A549 (cell line): ENCODE measurements around the gene ADAM12.

Experiments used
- CEBPB ChIP-seq, 2 experiments: fragments of >200 bp in 1 of 2; sonication (Bioruptor Twin) in 1 of 2; formaldehyde crosslinking in 1 of 2; IDR thresholded peaks; 2 replicates each; pipeline ENCODE4 v1.6.1; 2012 to 2016
- MYC ChIP-seq: IDR thresholded peaks from 2 replicates; pipeline ENCODE4 v1.6.1; 2012; ENCODE audit warnings: mild to moderate bottlenecking, inconsistent platforms, low read length, improper control_type of control experiment, borderline replicate concordance
- PHF8 ChIP-seq: fragments of 200-600 bp; sonication (generic); IDR thresholded peaks from 2 replicates; pipeline ENCODE4 v1.6.1; 2016; ENCODE audit warnings: low read depth, mild to moderate bottlenecking, antibody characterized with exemption, moderate library complexity, borderline replicate concordance
- TF ChIP-seq, protein P1 (sequence below): fragments of >200 bp; sonication (Bioruptor Twin); formaldehyde crosslinking; IDR thresholded peaks from 3 replicates; pipeline ENCODE4 v1.5.1; 2016

DNA sequence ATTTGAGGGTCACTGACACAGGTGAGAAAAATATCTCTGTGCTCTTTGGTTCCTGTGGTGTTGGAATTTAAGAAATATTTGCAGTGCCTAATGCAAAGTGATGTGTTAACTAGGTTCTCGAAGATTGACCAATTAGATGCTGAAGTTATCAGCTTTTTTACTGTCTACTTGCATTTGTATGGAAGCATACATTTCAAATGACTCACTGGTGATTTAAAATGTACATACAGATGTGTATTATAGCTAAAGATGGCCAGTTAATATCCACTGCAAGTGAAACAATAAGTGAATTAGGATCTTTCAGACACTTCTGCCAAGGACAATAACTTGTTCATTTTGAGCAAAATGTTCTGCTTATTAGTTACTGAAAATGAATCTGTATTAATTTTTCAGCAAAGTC is 287.0 kb downstream of the ADAM12 start:
- TF ChIP-seq CEBPB (IDR thresholded peaks at IDR 0.05) (no peak), PHF8 (no peak), MYC (no peak)
- TF ChIP-seq, protein P1, sequence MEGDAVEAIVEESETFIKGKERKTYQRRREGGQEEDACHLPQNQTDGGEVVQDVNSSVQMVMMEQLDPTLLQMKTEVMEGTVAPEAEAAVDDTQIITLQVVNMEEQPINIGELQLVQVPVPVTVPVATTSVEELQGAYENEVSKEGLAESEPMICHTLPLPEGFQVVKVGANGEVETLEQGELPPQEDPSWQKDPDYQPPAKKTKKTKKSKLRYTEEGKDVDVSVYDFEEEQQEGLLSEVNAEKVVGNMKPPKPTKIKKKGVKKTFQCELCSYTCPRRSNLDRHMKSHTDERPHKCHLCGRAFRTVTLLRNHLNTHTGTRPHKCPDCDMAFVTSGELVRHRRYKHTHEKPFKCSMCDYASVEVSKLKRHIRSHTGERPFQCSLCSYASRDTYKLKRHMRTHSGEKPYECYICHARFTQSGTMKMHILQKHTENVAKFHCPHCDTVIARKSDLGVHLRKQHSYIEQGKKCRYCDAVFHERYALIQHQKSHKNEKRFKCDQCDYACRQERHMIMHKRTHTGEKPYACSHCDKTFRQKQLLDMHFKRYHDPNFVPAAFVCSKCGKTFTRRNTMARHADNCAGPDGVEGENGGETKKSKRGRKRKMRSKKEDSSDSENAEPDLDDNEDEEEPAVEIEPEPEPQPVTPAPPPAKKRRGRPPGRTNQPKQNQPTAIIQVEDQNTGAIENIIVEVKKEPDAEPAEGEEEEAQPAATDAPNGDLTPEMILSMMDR = no peak
